Activated T-helper 2 cell treated with anti-CD3 and anti-CD28 coated beads, Interferon-gamma antibody, Interleukin-2, Interleukin-4, amounts not matched to agents 10 μg/mL and 5 μg/mL and 100 μg/mL, durations not matched to agents 14 hours and 24 hours and 36 hours (primary cell): ENCODE data around the gene SGSM2. TPM values are rescaled to one million over a fixed set of nuclear protein-coding genes. Genes with fewer than 3 reads are reported as not detected.
"Not testable (repeated sequence)": the region's sequence is repeated elsewhere in the genome, so short reads cannot be mapped to it uniquely, and the experiment has no call there.

Experiments used
- DNase-seq: peaks from one replicate; pipeline ENCODE4 v3.0.0; 2021; ENCODE audit warnings: low spot score
- H3K27ac Mint-ChIP-seq: one replicate; pipeline ENCODE4 v1.8.0; 2021; ENCODE audit warnings: mixed read lengths
- H3K27me3 Mint-ChIP-seq: one replicate; pipeline ENCODE4 v1.8.0; 2021; ENCODE audit warnings: low read depth, mixed read lengths
- H3K36me3 Mint-ChIP-seq: one replicate; pipeline ENCODE4 v1.8.0; 2021; ENCODE audit warnings: low read depth, mixed read lengths
- H3K4me1 Mint-ChIP-seq: one replicate; pipeline ENCODE4 v1.8.0; 2021; ENCODE audit warnings: low read depth, mixed read lengths
- H3K4me3 Mint-ChIP-seq: one replicate; pipeline ENCODE4 v1.8.0; 2021; ENCODE audit warnings: low read depth, mild to moderate bottlenecking, moderate library complexity, mixed read lengths
- H3K9me3 Mint-ChIP-seq: one replicate; pipeline ENCODE4 v1.8.0; 2021; ENCODE audit warnings: mixed read lengths
- intact Hi-C: fragments of 100-400 bp; cut with micrococcal nuclease; formaldehyde crosslinking; loops from one replicate; pipeline ENCODE4 v1.15.1; 2023
- total RNA-seq: library from RNA; stranded (reverse); gene quantifications from 2 replicates; pipeline ENCODE4 v1.2.3, GENCODE V29; 2022

The SGSM2 gene
- total RNA-seq, 1 donor from 2014 or later, result 55.4 TPM

DNA sequence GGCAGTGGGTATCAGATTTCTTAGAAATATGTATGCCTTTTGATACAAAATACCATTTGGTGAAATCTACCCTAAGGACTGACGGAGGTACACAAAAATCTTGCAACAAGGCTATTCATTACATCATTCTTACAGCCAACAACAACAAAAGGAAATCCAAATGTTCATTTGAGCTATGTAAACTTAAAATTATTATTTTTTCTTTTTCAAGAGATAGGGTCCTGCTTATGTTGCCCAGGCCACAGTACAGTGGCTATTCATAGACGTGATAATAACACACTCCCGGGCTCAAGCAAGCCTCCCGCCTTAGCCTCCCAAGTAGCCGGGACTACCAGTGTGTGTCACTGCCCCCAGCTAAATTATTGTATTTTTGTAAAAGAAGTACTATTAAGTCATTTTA lies 24.6 kb upstream of the SGSM2 start:
- peaks cover 3% of the 10 kb centered on the region for H3K36me3 Mint-ChIP-seq
- H3K9me3 Mint-ChIP-seq, result no peaks in the 10 kb centered on the region
- H3K4me1 Mint-ChIP-seq, result peaks cover 4% of the 10 kb centered on the region
- no peak for DNase-seq
- intact Hi-C loops, result no loop called here
- no peak overlapping the region for H3K27ac Mint-ChIP-seq
- H3K4me3 Mint-ChIP-seq, result no peak overlapping the region
- H3K27me3 Mint-ChIP-seq, result no peaks in the 10 kb centered on the region

DNA sequence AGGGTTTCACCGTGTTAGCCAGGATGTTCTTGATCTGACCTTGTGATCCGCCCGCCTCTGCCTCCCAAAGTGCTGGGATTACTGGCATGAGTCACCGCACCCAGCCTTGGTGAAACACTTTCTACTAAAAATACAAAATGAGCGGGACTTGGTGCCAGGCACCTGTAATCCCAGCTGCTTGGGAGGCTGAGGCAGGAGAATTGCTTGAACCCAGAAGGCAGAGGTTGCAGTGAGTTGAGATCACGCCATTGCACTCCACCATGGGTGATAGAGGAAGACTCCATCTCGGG lies 20.4 kb upstream of the SGSM2 start:
- H3K27me3 Mint-ChIP-seq, intact Hi-C loops, H3K4me3 Mint-ChIP-seq, H3K27ac Mint-ChIP-seq, H3K4me1 Mint-ChIP-seq, DNase-seq, H3K9me3 Mint-ChIP-seq: not testable (repeated sequence)
- H3K36me3 Mint-ChIP-seq, result peaks cover 18% of the 10 kb centered on the region

DNA sequence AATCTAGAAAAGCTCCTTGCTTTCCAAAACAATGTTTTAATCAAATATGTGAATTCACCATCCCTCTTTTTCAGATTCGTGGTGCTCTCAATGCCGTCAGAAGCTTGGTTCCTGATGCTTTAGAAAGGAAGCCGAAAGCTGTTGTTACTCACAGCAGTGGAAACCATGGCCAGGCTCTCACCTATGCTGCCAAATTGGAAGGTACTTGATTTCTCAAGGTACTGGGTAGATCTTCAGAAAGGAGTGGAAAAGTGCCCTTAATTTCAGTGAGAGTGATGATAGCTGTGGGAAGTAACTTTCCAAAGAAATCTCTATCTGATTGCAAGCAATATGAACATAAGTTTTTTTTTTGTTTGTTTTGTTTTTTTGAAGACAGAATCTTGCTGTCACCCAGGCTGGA lies 19.5 kb upstream of the SGSM2 start:
- Mint-ChIP-seq H3K27me3 (no peaks in the 10 kb centered on the region), H3K4me1 (no peaks in the 10 kb centered on the region), H3K9me3 (no peaks in the 10 kb centered on the region), H3K36me3 (peaks cover 22% of the 10 kb centered on the region), H3K27ac (no peak overlapping the region), H3K4me3 (no peak overlapping the region)
- no peak for DNase-seq
- intact Hi-C loops, result no loop called here

DNA sequence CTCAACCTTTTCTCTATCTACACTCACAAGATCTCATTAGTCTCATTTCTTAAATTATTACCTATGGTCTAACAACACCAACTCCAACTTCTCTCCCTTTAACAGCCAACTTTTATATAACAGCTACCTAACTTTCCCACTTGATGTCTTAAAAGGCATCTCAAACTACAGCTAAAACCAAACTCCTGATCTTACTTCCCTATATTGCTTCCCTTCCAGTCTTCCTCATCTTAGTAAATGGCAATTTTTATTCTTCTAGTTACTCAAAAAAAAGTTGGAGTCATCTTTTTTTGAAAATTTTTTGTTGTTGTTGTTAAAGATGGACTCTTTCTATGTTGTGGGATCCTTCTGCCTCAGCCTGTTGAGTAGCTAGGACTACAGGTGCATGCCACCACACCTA lies 18.2 kb upstream of the SGSM2 start:
- no peak overlapping the region for H3K27ac Mint-ChIP-seq
- H3K4me1 Mint-ChIP-seq, result no peaks in the 10 kb centered on the region
- H3K9me3 Mint-ChIP-seq, result no peaks in the 10 kb centered on the region

DNA sequence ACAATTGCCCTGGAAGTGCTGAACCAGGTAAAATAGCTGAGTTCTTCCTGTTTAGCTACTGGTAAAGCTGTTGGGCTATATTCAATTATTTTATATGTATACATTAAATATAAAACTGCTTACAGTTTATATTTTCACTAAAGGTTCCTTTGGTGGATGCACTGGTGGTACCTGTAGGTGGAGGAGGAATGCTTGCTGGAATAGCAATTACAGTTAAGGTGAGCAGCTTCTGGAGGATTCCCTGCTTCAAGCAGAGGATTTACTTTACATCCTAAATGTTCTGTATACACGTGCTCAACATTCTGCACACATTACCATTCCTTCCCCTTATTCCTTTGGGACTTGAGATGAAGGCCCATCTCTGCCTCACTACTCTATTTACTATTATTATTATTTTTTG lies 15.9 kb upstream of the SGSM2 start:
- H3K36me3 Mint-ChIP-seq, result peaks cover 54% of the 10 kb centered on the region
- no peak overlapping the region for H3K4me3 Mint-ChIP-seq
- H3K27me3 Mint-ChIP-seq, result no peaks in the 10 kb centered on the region
- H3K9me3 Mint-ChIP-seq, result no peaks in the 10 kb centered on the region
- no peak overlapping the region for H3K27ac Mint-ChIP-seq
- no peak for DNase-seq
- no peaks in the 10 kb centered on the region for H3K4me1 Mint-ChIP-seq
- intact Hi-C loops, result no loop called here

More for the DNA sequence above, 18.2 kb upstream of the SGSM2 start:
- no peak for DNase-seq
- Mint-ChIP-seq H3K36me3 (peaks cover 35% of the 10 kb centered on the region), H3K4me3 (no peak overlapping the region), H3K27me3 (no peaks in the 10 kb centered on the region)
- intact Hi-C loops, result no loop called here

DNA sequence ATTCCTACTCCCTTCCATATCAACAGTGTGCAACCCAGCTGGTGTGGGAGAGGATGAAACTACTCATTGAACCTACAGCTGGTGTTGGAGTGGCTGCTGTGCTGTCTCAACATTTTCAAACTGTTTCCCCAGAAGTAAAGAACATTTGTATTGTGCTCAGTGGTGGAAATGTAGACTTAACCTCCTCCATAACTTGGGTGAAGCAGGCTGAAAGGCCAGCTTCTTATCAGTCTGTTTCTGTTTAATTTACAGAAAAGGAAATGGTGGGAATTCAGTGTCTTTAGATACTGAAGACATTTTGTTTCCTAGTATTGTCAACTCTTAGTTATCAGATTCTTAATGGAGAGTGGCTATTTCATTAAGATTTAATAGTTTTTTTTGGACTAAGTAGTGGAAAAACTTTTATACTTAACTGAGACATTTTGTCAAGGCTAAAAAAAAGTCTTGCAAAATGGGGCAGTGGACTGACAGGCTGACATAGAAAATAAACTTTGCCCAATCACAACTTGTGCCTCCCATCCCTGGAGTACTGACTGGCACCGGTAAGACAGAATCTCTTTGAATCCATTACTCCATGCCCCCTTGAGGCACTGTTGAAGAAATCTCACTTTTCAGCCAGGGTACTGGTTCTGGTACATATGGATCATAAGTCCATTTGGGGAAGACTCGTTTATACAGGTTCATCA lies 13.5 kb upstream of the SGSM2 start:
- Mint-ChIP-seq H3K27me3 (no peaks in the 10 kb centered on the region), H3K9me3 (no peaks in the 10 kb centered on the region), H3K36me3 (peaks cover 63% of the 10 kb centered on the region), H3K27ac (no peak overlapping the region), H3K4me3 (no peak overlapping the region), H3K4me1 (peaks cover 2% of the 10 kb centered on the region)
- intact Hi-C loops, result no loop called here
- no peak for DNase-seq

DNA sequence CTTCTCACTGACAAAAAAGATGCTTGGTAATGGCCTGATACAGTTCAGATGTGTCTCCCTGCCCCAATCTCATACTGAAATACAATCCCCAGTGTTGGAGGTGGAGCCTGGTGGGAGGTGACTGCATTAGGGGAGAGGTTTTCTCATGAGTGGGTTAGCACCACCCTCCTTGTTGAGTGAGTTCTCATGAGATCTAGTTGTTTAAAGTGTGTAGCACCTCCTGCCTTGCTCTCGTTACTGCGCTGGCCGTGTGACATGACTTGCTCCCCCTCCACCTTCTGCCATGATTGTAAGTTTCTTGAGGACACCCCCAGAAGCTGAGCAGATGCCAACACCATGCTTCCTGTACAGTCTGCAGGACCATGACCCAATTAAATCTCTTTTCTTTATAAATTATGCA lies 6.0 kb upstream of the SGSM2 start:
- H3K9me3 Mint-ChIP-seq, result no peaks in the 10 kb centered on the region
- H3K27ac Mint-ChIP-seq, result no peak overlapping the region
- H3K4me1 Mint-ChIP-seq, result peaks cover 21% of the 10 kb centered on the region
- H3K27me3 Mint-ChIP-seq, result no peaks in the 10 kb centered on the region
- H3K36me3 Mint-ChIP-seq, result peaks cover 23% of the 10 kb centered on the region
- H3K4me3 Mint-ChIP-seq, result no peak overlapping the region
- no peak for DNase-seq
- intact Hi-C loops, result no loop called here

DNA sequence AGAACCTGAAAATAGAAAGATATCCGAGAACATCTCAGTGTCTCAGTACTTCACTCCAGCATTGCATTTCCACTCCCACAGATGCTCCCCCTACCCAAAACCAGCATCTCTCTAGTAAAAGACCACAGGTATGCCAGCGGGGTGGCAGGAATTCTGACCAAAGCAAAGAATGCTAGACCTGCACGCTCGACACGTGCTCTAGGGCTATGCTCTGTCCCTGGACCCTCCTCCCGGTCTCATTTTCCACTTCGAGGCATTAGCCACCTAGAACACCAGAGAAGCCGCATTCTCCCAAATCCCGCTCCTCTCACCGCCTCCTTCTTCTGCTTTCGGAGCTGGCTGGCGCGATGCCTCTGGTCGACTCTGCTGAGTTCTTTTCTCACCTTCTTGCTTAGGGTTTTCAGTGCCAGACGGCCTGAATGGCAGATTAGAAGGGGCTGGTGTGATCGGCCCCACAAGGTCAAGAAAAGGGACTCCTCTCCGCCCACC lies 1.5 kb upstream of the SGSM2 start:
- H3K27me3 Mint-ChIP-seq, result no peaks in the 10 kb centered on the region
- peaks cover 21% of the 10 kb centered on the region for H3K4me1 Mint-ChIP-seq
- peak overlapping the region; percentile 100 for H3K4me3 Mint-ChIP-seq
- no peak for DNase-seq
- peaks cover 2% of the 10 kb centered on the region for H3K36me3 Mint-ChIP-seq
- intact Hi-C loops, result loop anchor here (2.0 kb wide), 2 partner anchors 57 to 281 kb away; partner anchors contain the start of gene HIC1
- peak overlapping the region; percentile 97 for H3K27ac Mint-ChIP-seq
- H3K9me3 Mint-ChIP-seq, result no peaks in the 10 kb centered on the region

DNA sequence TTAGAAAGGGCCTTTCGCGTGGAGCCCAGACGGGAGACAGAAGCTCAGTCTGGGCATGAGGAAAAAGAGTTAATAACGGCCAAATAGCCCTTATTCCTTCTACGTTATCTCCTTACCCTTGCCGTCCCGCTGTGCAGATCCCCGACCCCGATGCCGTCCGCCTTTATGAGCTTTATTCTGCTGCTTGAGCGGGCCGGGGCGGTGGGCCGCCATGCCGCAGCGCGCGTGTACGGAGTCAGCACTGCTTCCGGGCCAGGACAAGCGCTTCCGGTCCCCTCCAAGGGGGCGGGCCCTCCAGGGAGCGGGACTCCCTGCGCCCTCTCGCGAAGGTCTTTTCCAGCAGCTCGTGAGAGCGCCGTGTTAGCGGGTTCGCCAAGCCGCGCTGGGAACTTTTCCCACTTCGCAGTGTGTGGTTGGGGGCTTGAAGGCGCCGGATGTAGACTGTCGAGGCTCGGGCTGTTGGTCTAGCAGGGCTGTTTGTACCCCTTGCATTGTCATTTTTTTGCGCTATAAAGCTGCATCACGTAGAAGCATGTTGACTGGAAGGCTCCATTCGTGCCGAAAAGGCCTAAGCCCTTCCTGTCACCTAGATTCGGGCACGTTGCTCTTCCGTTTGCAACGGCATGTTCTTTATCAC lies 968 bp upstream of the SGSM2 start, which contains the start of gene TSR1:
TSR1 (minus strand) TSS at position 243 of the 637 bp plus-strand sequence; CDS start at position 213, 30 bp downstream.
- no peaks in the 10 kb centered on the region for H3K9me3 Mint-ChIP-seq
- intact Hi-C loops, result loop anchor here (2.0 kb wide), 2 partner anchors 56 to 282 kb away; partner anchors contain the start of gene HIC1
- H3K4me3 Mint-ChIP-seq, result peak within 1 kb of the TSS; percentile 100

DNA sequence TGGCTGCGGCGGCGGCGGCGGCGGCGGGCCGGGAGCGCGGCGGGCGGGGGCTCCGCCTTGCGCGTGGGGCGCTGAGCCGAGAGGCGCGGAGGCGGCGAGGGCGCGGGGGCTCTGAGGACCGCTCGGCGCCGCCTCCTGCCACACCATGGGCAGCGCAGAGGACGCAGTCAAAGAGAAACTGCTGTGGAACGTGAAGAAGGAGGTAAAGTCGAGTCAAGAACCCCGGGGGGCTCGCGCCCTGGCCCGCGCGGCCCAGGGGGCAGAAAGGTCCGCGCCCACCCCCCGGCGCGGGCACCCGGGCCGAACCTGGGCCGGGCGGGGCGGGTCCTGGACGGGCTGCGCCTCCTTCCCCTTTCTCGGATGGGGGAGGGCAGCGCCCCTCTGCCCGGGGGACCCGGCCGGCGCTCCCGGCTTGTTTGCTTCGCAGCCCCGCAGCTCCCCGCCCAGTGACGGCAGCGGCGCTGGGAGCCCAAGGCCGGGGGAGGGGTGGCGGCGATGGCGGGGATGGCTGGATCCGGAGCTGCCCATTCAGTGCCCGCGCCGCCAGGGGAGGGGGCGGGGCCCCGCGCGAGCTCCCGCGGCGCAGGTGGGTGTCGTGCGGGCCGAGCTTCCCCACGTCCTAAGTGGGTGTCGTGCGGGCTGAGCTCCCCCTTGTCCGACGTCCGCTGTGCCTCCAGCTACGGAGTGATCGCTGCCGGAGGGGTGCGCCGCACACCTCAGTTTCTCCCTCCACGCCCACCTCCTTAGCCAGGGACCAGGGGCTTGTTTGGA lies 428 bp downstream of the SGSM2 start:
- peak overlapping the region; percentile 49 for H3K27ac Mint-ChIP-seq
- H3K36me3 Mint-ChIP-seq, result peaks cover 12% of the 10 kb centered on the region
- intact Hi-C loops, result loop anchor here (1.0 to 2.0 kb wide), 3 partner anchors 34 to 283 kb away; partner anchors contain the start of genes HIC1, SMG6 and SRR
- H3K4me1 Mint-ChIP-seq, result peaks cover 21% of the 10 kb centered on the region
- H3K9me3 Mint-ChIP-seq, result no peaks in the 10 kb centered on the region
- peak; percentile 43 for DNase-seq
- peak overlapping the region; percentile 78 for H3K4me3 Mint-ChIP-seq
- H3K27me3 Mint-ChIP-seq, result no peaks in the 10 kb centered on the region

More for the DNA sequence above, 968 bp upstream of the SGSM2 start, which contains the start of gene TSR1:
- Mint-ChIP-seq H3K36me3 (peaks cover 2% of the 10 kb centered on the region), H3K27ac (peak within 1 kb of the TSS; percentile 97), H3K4me1 (peaks cover 21% of the 10 kb centered on the region), H3K27me3 (no peaks in the 10 kb centered on the region)
- DNase-seq, result peak; percentile 88

DNA sequence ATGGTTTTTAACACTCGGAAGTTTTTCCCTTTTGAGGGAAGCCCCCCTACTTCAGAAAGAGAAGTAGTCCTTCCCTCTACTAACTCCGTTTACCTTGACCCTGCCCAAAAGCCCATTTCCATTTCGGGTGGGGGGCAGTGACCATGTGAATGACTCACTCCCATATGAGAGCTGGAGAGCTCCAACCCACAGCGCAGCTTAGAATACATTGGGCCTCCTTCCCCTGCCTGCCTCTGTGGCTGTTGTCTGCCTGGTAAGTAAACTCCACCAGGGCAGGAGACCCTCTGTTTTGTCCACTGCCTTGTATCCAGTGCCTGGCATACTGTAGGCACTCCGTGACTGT lies 985 bp downstream of the SGSM2 start:
- peaks cover 12% of the 10 kb centered on the region for H3K36me3 Mint-ChIP-seq
- no peaks in the 10 kb centered on the region for H3K9me3 Mint-ChIP-seq
- no peak for DNase-seq
- intact Hi-C loops, result no loop called here
- H3K4me1 Mint-ChIP-seq, result peaks cover 21% of the 10 kb centered on the region
- H3K27me3 Mint-ChIP-seq, result no peaks in the 10 kb centered on the region
- H3K27ac Mint-ChIP-seq, result peak overlapping the region; percentile 49
- H3K4me3 Mint-ChIP-seq, result peak overlapping the region; percentile 78

DNA sequence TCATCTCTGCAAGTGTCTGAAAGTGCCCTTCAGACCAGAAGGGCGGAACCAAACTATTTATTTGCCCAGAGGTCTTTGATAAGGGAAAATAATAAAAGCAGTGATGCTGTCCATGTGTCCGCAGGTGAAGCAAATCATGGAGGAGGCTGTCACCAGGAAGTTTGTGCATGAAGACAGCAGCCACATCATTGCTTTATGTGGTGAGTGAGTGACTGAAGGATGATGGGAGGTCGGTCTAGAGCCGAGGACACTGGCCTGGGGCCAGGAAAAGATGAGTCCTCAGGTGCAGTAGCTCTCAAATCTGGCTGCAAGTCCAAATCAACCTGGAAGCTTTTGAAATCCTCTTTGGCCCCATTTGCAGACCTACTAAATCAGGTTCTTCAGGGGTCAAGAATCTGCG lies 6.1 kb downstream of the SGSM2 start:
- H3K9me3 Mint-ChIP-seq, result no peaks in the 10 kb centered on the region
- H3K4me1 Mint-ChIP-seq, result peaks cover 1% of the 10 kb centered on the region
- H3K36me3 Mint-ChIP-seq, result peaks cover 12% of the 10 kb centered on the region
- DNase-seq, result no peak
- intact Hi-C loops, result no loop called here
- H3K27ac Mint-ChIP-seq, result no peak overlapping the region
- no peak overlapping the region for H3K4me3 Mint-ChIP-seq
- H3K27me3 Mint-ChIP-seq, result no peaks in the 10 kb centered on the region

DNA sequence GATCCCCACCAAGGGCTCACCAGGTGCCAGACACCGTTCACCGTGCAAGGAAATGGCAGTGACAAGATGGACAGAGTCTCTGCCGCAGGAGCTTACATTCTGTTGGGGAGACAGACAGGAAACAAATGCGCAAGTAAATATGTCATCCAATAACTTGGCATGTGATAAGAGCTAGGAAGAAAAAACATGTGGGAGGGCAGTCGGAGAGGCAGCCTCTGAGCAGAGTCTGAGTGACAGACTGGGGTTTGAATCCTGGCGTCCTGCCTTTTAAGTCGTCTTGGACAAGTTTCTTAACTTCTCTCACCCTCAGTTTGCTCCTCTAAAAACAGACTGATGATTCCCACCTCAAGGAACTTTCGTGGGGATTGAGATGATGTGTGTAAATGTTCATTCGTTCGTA lies 7.2 kb downstream of the SGSM2 start:
- Mint-ChIP-seq H3K9me3 (no peaks in the 10 kb centered on the region), H3K27me3 (no peaks in the 10 kb centered on the region), H3K4me3 (no peak overlapping the region), H3K27ac (no peak overlapping the region), H3K36me3 (peaks cover 12% of the 10 kb centered on the region), H3K4me1 (no peaks in the 10 kb centered on the region)
- intact Hi-C loops, result no loop called here
- no peak for DNase-seq
